Epithelial cell of esophagus (primary cell): ENCODE measurements around the gene TTC7B.

Source experiments
- DNase-seq: peaks from one replicate; pipeline ENCODE4 v3.0.0; 2010; ENCODE audit warnings: low read depth
- H3K4me3 ChIP-seq: 2 replicates; pipeline ENCODE4 v1.5.1; 2011; ENCODE audit warnings: mild to moderate bottlenecking, low read length, control low read depth
- TF ChIP-seq, protein P1 (sequence below): IDR thresholded peaks from 2 replicates; pipeline ENCODE4 v1.5.1; 2011; ENCODE audit warnings: low read depth, mild to moderate bottlenecking, low read length, control low read depth, inconsistent platforms; ENCODE audit not compliant: insufficient read depth; ENCODE audit errors: missing control alignments

TTC7B gene

DNA sequence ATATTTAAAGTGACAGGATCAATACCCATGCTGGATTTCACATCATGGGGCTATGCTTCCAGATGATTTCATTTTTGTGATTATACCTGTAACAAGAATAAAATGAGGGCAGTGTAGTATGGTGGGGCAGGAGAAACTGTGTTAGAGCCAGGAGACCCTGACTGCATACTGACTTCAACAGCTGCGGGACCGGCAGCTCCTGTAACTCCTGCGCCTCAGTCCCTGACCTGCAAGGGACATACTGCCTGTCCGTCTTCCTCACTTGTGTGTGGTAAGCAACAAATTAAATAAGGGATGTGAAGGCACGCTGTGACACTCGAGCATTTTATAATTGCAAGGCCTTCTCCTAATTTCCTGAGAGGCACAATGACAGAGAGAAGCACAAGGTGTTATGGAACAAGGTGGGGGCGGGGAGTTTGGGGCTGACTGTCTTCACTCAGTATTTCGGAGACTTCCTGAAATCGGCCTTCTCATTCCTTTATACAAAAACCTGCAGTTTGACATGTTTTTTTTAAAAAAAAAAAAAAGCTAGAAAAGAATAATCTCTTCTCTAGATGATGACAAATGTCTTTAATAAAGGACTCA is 164.2 kb downstream of the TTC7B start:
- TF ChIP-seq, protein P1, sequence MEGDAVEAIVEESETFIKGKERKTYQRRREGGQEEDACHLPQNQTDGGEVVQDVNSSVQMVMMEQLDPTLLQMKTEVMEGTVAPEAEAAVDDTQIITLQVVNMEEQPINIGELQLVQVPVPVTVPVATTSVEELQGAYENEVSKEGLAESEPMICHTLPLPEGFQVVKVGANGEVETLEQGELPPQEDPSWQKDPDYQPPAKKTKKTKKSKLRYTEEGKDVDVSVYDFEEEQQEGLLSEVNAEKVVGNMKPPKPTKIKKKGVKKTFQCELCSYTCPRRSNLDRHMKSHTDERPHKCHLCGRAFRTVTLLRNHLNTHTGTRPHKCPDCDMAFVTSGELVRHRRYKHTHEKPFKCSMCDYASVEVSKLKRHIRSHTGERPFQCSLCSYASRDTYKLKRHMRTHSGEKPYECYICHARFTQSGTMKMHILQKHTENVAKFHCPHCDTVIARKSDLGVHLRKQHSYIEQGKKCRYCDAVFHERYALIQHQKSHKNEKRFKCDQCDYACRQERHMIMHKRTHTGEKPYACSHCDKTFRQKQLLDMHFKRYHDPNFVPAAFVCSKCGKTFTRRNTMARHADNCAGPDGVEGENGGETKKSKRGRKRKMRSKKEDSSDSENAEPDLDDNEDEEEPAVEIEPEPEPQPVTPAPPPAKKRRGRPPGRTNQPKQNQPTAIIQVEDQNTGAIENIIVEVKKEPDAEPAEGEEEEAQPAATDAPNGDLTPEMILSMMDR: no peak
- no peak overlapping the region for H3K4me3 ChIP-seq
- DNase-seq: no peak

DNA sequence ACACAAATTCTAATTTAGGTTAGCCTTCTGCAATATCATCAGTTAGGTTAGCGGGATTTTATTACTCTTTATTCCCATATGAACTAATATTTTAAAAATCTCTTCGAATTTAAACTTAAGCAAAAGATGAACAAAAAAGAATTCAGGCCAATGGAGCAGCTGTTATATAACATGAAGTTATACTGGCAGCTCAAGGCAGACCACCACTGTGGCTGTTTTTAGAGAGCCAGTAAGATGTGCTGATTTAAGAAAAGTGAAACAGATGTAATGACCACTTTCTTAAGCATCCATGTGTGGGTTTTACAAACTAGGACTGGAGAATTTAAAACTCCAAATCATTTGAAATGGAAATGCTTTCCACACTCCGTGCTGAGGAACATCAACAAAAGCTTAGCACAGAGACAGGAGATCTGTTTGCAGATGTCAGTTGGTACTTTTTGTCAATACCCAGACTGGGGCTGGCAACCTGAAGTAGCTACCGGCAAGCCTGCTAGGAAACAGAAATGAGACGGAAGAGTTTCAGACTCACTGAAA is 164.9 kb downstream of the TTC7B start:
- TF ChIP-seq, protein P1: no peak
- no peak for DNase-seq
- H3K4me3 ChIP-seq: no peak overlapping the region

DNA sequence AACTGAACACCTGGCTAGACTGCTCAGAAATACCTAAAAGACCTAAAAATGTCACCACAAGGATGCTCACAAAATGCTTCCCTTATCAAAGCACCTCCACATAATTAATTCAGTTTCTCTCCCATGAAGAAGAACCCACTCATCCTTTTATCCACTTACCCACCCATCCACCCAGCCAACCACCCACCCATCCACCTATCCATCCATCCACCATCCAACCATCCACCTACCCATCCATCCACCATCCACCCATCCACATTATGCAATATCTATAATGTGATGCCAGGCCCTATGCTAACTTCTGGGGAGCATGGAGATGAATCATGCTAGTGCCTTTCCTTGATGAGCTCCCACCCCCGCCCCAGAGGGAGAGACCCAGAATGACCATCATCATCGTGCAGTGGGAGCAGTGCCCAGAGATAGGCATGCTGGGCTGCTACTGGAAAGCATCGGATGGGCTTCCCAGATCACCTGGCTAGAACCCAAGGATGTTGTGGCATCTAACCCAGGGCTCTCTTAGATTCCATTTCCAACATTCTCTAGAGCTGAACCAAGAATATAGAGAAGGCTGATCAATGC is 166.6 kb downstream of the TTC7B start:
- TF ChIP-seq, protein P1: no peak
- no peak overlapping the region for H3K4me3 ChIP-seq
- DNase-seq: no peak

DNA sequence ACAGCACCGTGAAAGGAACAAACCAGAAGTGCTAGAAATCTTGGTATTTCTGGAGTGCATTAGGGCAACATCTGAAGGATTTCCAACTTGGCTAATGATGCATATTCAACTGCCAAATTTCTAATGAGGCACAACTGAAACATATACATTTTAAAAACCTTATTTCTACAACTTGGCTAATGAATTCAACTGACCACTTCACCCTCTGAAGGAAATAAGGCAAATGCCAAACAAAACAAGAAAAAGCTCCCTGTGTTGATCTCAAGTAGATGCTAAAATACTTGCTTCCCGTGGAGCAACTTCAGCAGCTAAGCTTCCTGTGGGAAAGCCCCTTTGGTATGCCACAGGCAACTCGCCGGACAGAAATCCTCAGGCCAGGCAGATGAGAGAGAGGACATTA is 167.1 kb downstream of the TTC7B start:
- TF ChIP-seq, protein P1: no peak
- DNase-seq: no peak
- no peak overlapping the region for H3K4me3 ChIP-seq

DNA sequence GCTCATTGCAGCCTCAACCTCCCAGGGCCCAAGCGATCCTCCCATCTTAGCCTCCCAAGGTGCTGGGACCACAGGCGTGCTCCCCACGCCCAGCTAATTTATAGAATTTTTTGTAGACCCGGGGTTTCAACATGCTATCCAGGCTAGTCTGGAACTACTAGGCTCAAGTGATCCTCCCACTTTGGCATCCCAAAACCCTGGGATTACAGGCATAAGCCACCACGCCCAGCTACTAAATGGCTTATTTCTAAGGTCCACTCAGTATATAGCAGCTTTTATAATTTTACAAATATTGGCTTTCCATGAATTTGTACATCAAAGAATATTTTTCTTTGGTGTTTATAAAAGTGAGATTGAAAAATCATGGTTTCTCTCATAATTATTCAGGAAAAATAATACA is 167.8 kb downstream of the TTC7B start:
- H3K4me3 ChIP-seq: no peak overlapping the region
- no peak for DNase-seq
- TF ChIP-seq, protein P1: no peak

DNA sequence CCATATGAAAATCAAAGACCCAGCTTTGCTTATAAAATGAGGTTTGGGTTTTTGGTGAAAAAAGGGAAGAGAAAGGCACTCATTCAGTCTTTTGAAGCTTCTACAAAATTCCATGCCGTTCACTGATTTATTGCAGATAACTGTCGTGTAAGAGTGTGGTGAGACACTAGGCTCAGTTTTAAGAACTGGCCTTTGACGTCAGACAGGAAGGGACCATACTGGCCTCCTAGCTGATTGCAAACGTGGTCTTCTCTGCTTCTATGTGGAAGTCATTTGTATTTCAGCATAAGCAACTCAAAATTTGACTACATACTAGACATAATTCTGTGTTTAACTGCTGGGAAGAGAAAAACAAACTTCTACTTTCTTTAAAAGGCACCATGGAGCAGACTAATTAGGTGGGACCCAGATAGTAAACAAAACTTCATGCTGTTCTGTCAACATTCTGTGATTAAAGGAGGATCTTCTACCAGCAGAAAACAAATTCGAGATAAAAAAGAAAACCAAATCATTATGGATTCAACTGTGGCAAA is 168.7 kb downstream of the TTC7B start:
- H3K4me3 ChIP-seq: no peak overlapping the region
- TF ChIP-seq, protein P1: no peak

More for the DNA sequence above, 168.7 kb downstream of the TTC7B start:
- no peak for DNase-seq
